SK-N-SH treated with all-trans-retinoic acid at 6 μM for 48 hours (cell line): ENCODE results near the gene TXNRD3.

ENCODE experiments used
- BACH2 ChIP-seq: fragments of 250-450 bp; sonication (Bioruptor Pico); IDR thresholded peaks from 2 replicates; pipeline ENCODE4 v1.9.0; 2021; ENCODE audit warnings: mild to moderate bottlenecking, borderline replicate concordance
- GLIS3 ChIP-seq: fragments of 250-450 bp; sonication (Bioruptor Pico); IDR thresholded peaks from 2 replicates; pipeline ENCODE4 v1.5.0; 2020; ENCODE audit warnings: mild to moderate bottlenecking, moderate library complexity
- ISL1 ChIP-seq: fragments of 250-450 bp; sonication (Bioruptor Pico); IDR thresholded peaks from 2 replicates; pipeline ENCODE4 v2.1.2; 2022; ENCODE audit warnings: mild to moderate bottlenecking, moderate library complexity
- TCF4 ChIP-seq: fragments of 250-450 bp; sonication (Bioruptor Pico); IDR thresholded peaks from 2 replicates; pipeline ENCODE4 v1.8.0; 2021; ENCODE audit warnings: mild to moderate bottlenecking, moderate library complexity, borderline replicate concordance
- ZFP30 ChIP-seq: fragments of 450-650 bp; formaldehyde crosslinking; IDR thresholded peaks from 2 replicates; pipeline ENCODE4 v1.5.0; 2022; ENCODE audit warnings: mild to moderate bottlenecking, moderate library complexity
- ZNF8 ChIP-seq: fragments of 450-650 bp; formaldehyde crosslinking; IDR thresholded peaks from 2 replicates; pipeline ENCODE4 v1.5.0; 2020; ENCODE audit warnings: mild to moderate bottlenecking, moderate library complexity
- TF ChIP-seq, protein P1 (sequence below): fragments of 250-450 bp; sonication (Bioruptor Pico); IDR thresholded peaks from 2 replicates; pipeline ENCODE4 v1.8.0; 2020; ENCODE audit warnings: mild to moderate bottlenecking, moderate library complexity, borderline replicate concordance
- TF ChIP-seq, protein P2 (sequence below): fragments of 250-450 bp; sonication (Bioruptor Pico); IDR thresholded peaks from 2 replicates; pipeline ENCODE4 v1.5.1; 2020; ENCODE audit warnings: low read depth, mild to moderate bottlenecking, moderate library complexity
- TF ChIP-seq, protein P3 (sequence below): fragments of 250-450 bp; sonication (Bioruptor Pico); IDR thresholded peaks from 2 replicates; pipeline ENCODE4 v1.5.1; 2021; ENCODE audit warnings: mild to moderate bottlenecking, moderate library complexity

DNA sequence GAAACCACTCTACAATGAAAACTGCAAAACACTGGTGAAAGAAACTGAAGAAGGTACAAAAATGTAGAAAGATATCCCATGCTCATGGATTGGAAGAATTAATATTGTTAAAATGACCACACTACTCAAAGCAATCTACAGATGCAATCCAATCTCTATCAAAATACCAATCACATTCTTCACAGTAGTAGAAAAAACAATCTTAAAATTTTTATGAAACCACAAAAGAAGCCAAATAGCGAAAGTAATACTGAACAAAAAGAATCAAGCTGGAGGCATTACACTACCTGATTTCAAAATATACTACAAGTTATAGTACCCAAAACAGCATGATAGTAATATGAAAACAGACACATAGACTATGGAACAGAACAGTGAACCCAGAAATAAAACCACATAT, 36.9 kb downstream of the TXNRD3 start:
- TF ChIP-seq, protein P1, sequence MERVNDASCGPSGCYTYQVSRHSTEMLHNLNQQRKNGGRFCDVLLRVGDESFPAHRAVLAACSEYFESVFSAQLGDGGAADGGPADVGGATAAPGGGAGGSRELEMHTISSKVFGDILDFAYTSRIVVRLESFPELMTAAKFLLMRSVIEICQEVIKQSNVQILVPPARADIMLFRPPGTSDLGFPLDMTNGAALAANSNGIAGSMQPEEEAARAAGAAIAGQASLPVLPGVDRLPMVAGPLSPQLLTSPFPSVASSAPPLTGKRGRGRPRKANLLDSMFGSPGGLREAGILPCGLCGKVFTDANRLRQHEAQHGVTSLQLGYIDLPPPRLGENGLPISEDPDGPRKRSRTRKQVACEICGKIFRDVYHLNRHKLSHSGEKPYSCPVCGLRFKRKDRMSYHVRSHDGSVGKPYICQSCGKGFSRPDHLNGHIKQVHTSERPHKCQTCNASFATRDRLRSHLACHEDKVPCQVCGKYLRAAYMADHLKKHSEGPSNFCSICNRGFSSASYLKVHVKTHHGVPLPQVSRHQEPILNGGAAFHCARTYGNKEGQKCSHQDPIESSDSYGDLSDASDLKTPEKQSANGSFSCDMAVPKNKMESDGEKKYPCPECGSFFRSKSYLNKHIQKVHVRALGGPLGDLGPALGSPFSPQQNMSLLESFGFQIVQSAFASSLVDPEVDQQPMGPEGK: no peak
- TF ChIP-seq, protein P2, sequence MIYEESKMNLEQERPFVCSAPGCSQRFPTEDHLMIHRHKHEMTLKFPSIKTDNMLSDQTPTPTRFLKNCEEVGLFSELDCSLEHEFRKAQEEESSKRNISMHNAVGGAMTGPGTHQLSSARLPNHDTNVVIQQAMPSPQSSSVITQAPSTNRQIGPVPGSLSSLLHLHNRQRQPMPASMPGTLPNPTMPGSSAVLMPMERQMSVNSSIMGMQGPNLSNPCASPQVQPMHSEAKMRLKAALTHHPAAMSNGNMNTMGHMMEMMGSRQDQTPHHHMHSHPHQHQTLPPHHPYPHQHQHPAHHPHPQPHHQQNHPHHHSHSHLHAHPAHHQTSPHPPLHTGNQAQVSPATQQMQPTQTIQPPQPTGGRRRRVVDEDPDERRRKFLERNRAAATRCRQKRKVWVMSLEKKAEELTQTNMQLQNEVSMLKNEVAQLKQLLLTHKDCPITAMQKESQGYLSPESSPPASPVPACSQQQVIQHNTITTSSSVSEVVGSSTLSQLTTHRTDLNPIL (CRISPR knock-in tag): no peak
- no peak for TF ChIP-seq TCF4 (CRISPR knock-in tag)
- no peak for TF ChIP-seq ZFP30 (CRISPR knock-in tag)
- peak; percentile 10; the same call in 1 of the 2 replicates for TF ChIP-seq ISL1 (CRISPR knock-in tag)
- TF ChIP-seq BACH2: no peak
- TF ChIP-seq, protein P3, sequence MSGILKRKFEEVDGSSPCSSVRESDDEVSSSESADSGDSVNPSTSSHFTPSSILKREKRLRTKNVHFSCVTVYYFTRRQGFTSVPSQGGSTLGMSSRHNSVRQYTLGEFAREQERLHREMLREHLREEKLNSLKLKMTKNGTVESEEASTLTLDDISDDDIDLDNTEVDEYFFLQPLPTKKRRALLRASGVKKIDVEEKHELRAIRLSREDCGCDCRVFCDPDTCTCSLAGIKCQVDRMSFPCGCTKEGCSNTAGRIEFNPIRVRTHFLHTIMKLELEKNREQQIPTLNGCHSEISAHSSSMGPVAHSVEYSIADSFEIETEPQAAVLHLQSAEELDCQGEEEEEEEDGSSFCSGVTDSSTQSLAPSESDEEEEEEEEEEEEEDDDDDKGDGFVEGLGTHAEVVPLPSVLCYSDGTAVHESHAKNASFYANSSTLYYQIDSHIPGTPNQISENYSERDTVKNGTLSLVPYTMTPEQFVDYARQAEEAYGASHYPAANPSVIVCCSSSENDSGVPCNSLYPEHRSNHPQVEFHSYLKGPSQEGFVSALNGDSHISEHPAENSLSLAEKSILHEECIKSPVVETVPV (CRISPR knock-in tag): no peak
- no peak for TF ChIP-seq GLIS3 (CRISPR knock-in tag)
- TF ChIP-seq ZNF8: no peak
